HepG2 (cell line): ENCODE data around the gene PLXDC2. TPM values are rescaled to one million over a fixed set of nuclear protein-coding genes. Genes with fewer than 3 reads are reported as not detected.

Experiments used
- ATAC-seq: fragments of 200-7000 bp; cut with Tn5 transposase; 3 replicates; pipeline ENCODE4 v1.9.1; 2020; ENCODE audit warnings: mild to moderate bottlenecking, moderate library complexity
- BruUV-seq: library from RNA; stranded (reverse); fragments of 400-500 nt; replicated peaks from 2 replicates; lab custom pipeline; 2021; lab: Mats Ljungman, UMichigan
- CTCF ChIA-PET: fragments of 300-600 bp; formaldehyde crosslinking; extraction: SDS; loops from one replicate; lab custom pipeline; 2021; ENCODE audit warnings: low total read pairs, inconsistent platforms, low intra/inter-chr PET ratio; lab: Yijun Ruan, JAX
- POLR2A ChIA-PET: fragments of 350-600 bp; sonication (Branson Sonifier 250); formaldehyde crosslinking; loops from one replicate; lab custom pipeline; 2020; ENCODE audit warnings: antibody characterized with exemption, inconsistent platforms; lab: Yijun Ruan, JAX
- DNase-seq: peaks from one replicate; pipeline ENCODE4 v3.0.0-alpha.2; 2015; ENCODE audit warnings: low spot score
- FAIRE-seq: peaks from 3 replicates; lab custom pipeline; 2011; peaks lifted over from hg19 to GRCh38; lab: Jason Lieb, UNC
- H2AFZ ChIP-seq: one replicate; pipeline ENCODE4 v1.6.1; 2011; ENCODE audit warnings: low read length, inconsistent platforms
- H3K27ac ChIP-seq: fragments of 300-600 bp; 3 replicates; pipeline ENCODE4 v1.8.0; 2011; ENCODE audit warnings: mixed run types, mild to moderate bottlenecking, mixed read lengths, low read length, inconsistent platforms; ENCODE audit not compliant: insufficient read depth; ENCODE audit errors: extremely low read length
- H3K27me3 ChIP-seq, 2 experiments: fragments of 200-600 bp in 1 of 2; 2 replicates in 1 of 2; 3 replicates in 1 of 2; pipeline versions ENCODE4 v1.6.0 to v1.8.0; 2011; ENCODE audit warnings: low read length in 2 of 2, mild to moderate bottlenecking in 2 of 2, moderate library complexity in 2 of 2, inconsistent platforms in 1 of 2; ENCODE audit not compliant: insufficient read depth in 2 of 2, control insufficient read depth in 1 of 2
- H3K36me3 ChIP-seq, 2 experiments: fragments of 200-600 bp in 1 of 2; replicated peaks in 1 of 2; 2 replicates in 1 of 2; 3 replicates in 1 of 2; pipeline versions ENCODE4 v1.5.1 to v1.8.0; 2011; ENCODE audit warnings: low read length in 2 of 2, inconsistent platforms in 1 of 2; ENCODE audit not compliant: insufficient read depth in 2 of 2, control insufficient read depth in 1 of 2
- H3K4me1 ChIP-seq: 2 replicates; pipeline ENCODE4 v1.5.1; 2012; ENCODE audit warnings: low read length, inconsistent platforms; ENCODE audit not compliant: insufficient read depth
- H3K4me2 ChIP-seq: 2 replicates; pipeline ENCODE4 v1.6.0; 2011; ENCODE audit warnings: low read depth, low read length, inconsistent platforms
- H3K4me3 ChIP-seq, 3 experiments: fragments of 200-600 bp in 1 of 3; sonication (generic), shearing (Covaris generic) in 1 of 3; replicated peaks in 1 of 3; 2 replicates each; pipeline ENCODE4 v1.5.1; 2011 to 2016; ENCODE audit warnings: low read length in 3 of 3, inconsistent platforms in 2 of 3, low read depth in 2 of 3, mild to moderate bottlenecking in 2 of 3, control low read depth in 1 of 3, mixed read lengths in 1 of 3; ENCODE audit not compliant: insufficient read depth in 1 of 3
- H3K79me2 ChIP-seq: one replicate; pipeline ENCODE4 v1.6.1; 2011; ENCODE audit warnings: low read length, inconsistent platforms; ENCODE audit not compliant: insufficient read depth
- H3K9ac ChIP-seq: 2 replicates; pipeline ENCODE4 v1.6.0; 2011; ENCODE audit warnings: mild to moderate bottlenecking, low read depth, low read length, inconsistent platforms; ENCODE audit not compliant: insufficient read depth
- H3K9me3 ChIP-seq: 2 replicates; pipeline ENCODE4 v1.5.1; 2012; ENCODE audit warnings: mild to moderate bottlenecking, low read length
- H4K20me1 ChIP-seq: 2 replicates; pipeline ENCODE4 v1.6.0; 2011; ENCODE audit warnings: inconsistent platforms, mild to moderate bottlenecking, low read length, moderate library complexity; ENCODE audit not compliant: insufficient read depth
- FOXJ3 ChIP-seq: sonication (generic); formaldehyde crosslinking; IDR thresholded peaks from 2 replicates; pipeline ENCODE4 v1.4.0; 2020; ENCODE audit warnings: missing genetic modification reagents, mild to moderate bottlenecking, borderline replicate concordance
- JDP2 ChIP-seq: sonication (generic); formaldehyde crosslinking; IDR thresholded peaks from 2 replicates; pipeline ENCODE4 v1.8.1; 2022; ENCODE audit warnings: missing genetic modification reagents, borderline replicate concordance
- MAFK ChIP-seq, 2 experiments: IDR thresholded peaks in 1 of 2; conservative IDR thresholded peaks in 1 of 2; 2 replicates each; pipeline ENCODE4 v1.6.1; 2011; ENCODE audit warnings: improper control_type of control experiment in 2 of 2, low read length in 2 of 2
- SATB2 ChIP-seq: sonication (generic); formaldehyde crosslinking; IDR thresholded peaks from 2 replicates; pipeline ENCODE4 v1.5.0; 2020; ENCODE audit warnings: missing genetic modification reagents
- ZNF331 ChIP-seq: sonication (generic); formaldehyde crosslinking; IDR thresholded peaks from 2 replicates; pipeline ENCODE4 v1.4.0; 2020; ENCODE audit warnings: missing genetic modification reagents
- WGBS: methylation state at CpG from one replicate; pipeline ENCODE4 v1.1.6; 2017; ENCODE audit warnings: low lambda C conversion rate; 5-methylcytosine and 5-hydroxymethylcytosine counted together
- in situ Hi-C: cut with HindIII; loops from 2 replicates; pipeline ENCODE4 v1.10.0; 2017; ENCODE audit warnings: low pct_unique_long_range_greater_than_20kb; ENCODE audit not compliant: extremely low pct_ligation_motif_present
- intact Hi-C: fragments of 100-400 bp; cut with micrococcal nuclease; formaldehyde crosslinking; loops from one replicate; pipeline ENCODE4 v1.10.0; 2022; ENCODE audit not compliant: unreplicated experiment
- polyA plus RNA-seq, 8 experiments: library from polyadenylated mRNA; depleted of rRNA in 3 of 8; stranded (reverse) in 7 of 8; unstranded in 1 of 8; fragments of >200 nt; fragmentation: Illumina TruSeq in 4 of 8; extraction: Trizol in 4 of 8; gene quantifications; 2 replicates each; pipeline versions ENCODE4 v1.2.1 to v1.2.3, GENCODE V29; 2011 to 2016; ENCODE audit warnings: low read depth in 4 of 8, missing spikeins in 1 of 8, mixed read lengths in 1 of 8; ENCODE audit not compliant: insufficient read depth in 1 of 8
- total RNA-seq, 5 experiments: library from RNA; depleted of rRNA; stranded (reverse); fragments of >200 nt; fragmentation: Illumina TruSeq; extraction: Trizol; gene quantifications; 2 replicates each; pipeline ENCODE4 v1.2.3, GENCODE V29; 2016; ENCODE audit warnings: low read depth in 1 of 5
- TF ChIP-seq, protein P1 (sequence below): sonication (generic); formaldehyde crosslinking; IDR thresholded peaks from 2 replicates; pipeline ENCODE4 v1.5.0; 2020; ENCODE audit warnings: mild to moderate bottlenecking, missing genetic modification reagents, borderline replicate concordance
- TF ChIP-seq, protein P2 (sequence below): sonication (generic); formaldehyde crosslinking; conservative IDR thresholded peaks from 2 replicates; pipeline ENCODE4 v1.8.0; 2022; ENCODE audit warnings: missing genetic modification reagents

Gene PLXDC2
- total and polyA plus RNA-seq, 2 of the 13 experiments (the other 11 are each of a cell fraction or from before 2014, with no cell fraction given) = 2.1 to 2.4 TPM

DNA sequence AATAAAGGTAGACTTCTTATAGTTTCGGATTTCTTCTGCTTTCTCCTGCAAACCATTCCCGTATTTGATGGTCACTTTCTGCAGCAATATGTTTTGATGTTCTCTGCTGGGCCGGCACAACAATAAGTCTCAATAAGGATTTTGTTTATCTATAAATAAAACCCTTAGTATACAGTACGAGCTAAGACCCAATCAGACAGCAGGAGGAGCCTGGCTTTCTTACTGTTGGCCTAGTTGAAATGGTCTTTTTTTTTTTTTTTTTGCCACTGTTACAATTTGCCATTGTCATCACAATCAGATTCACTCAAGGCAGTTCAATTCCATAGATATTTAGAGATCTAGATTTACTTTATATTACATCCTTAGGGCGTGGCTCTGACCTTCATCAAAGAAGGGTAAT, 76.4 kb downstream of the PLXDC2 start:
- DNase-seq (no peak), FAIRE-seq (no peak), ATAC-seq (no peak)
- no peaks in the 10 kb centered on the region for H4K20me1 ChIP-seq
- in situ Hi-C loops = no loop called here
- no peak overlapping the region for H2AFZ ChIP-seq
- no TSS peak for BruUV-seq
- no peak overlapping the region for H3K4me2 ChIP-seq
- no peaks in the 10 kb centered on the region for H3K4me1 ChIP-seq
- ChIA-PET POLR2A (no interaction called here), CTCF (no interaction called here)
- H3K27ac ChIP-seq = no peak overlapping the region
- TF ChIP-seq MAFK (conservative IDR thresholded peaks at IDR 0.05 in 1 of 2, IDR thresholded peaks at IDR 0.05 in 1 of 2; ENCODE audit: low read length in 2 of 2) (peak; percentile 33 to 40; a peak in 2 of 4 replicates), SATB2 (CRISPR knock-in tag) (no peak), FOXJ3 (CRISPR knock-in tag) (no peak), JDP2 (CRISPR knock-in tag) (no peak), ZNF331 (CRISPR knock-in tag) (no peak)
- TF ChIP-seq, protein P1, sequence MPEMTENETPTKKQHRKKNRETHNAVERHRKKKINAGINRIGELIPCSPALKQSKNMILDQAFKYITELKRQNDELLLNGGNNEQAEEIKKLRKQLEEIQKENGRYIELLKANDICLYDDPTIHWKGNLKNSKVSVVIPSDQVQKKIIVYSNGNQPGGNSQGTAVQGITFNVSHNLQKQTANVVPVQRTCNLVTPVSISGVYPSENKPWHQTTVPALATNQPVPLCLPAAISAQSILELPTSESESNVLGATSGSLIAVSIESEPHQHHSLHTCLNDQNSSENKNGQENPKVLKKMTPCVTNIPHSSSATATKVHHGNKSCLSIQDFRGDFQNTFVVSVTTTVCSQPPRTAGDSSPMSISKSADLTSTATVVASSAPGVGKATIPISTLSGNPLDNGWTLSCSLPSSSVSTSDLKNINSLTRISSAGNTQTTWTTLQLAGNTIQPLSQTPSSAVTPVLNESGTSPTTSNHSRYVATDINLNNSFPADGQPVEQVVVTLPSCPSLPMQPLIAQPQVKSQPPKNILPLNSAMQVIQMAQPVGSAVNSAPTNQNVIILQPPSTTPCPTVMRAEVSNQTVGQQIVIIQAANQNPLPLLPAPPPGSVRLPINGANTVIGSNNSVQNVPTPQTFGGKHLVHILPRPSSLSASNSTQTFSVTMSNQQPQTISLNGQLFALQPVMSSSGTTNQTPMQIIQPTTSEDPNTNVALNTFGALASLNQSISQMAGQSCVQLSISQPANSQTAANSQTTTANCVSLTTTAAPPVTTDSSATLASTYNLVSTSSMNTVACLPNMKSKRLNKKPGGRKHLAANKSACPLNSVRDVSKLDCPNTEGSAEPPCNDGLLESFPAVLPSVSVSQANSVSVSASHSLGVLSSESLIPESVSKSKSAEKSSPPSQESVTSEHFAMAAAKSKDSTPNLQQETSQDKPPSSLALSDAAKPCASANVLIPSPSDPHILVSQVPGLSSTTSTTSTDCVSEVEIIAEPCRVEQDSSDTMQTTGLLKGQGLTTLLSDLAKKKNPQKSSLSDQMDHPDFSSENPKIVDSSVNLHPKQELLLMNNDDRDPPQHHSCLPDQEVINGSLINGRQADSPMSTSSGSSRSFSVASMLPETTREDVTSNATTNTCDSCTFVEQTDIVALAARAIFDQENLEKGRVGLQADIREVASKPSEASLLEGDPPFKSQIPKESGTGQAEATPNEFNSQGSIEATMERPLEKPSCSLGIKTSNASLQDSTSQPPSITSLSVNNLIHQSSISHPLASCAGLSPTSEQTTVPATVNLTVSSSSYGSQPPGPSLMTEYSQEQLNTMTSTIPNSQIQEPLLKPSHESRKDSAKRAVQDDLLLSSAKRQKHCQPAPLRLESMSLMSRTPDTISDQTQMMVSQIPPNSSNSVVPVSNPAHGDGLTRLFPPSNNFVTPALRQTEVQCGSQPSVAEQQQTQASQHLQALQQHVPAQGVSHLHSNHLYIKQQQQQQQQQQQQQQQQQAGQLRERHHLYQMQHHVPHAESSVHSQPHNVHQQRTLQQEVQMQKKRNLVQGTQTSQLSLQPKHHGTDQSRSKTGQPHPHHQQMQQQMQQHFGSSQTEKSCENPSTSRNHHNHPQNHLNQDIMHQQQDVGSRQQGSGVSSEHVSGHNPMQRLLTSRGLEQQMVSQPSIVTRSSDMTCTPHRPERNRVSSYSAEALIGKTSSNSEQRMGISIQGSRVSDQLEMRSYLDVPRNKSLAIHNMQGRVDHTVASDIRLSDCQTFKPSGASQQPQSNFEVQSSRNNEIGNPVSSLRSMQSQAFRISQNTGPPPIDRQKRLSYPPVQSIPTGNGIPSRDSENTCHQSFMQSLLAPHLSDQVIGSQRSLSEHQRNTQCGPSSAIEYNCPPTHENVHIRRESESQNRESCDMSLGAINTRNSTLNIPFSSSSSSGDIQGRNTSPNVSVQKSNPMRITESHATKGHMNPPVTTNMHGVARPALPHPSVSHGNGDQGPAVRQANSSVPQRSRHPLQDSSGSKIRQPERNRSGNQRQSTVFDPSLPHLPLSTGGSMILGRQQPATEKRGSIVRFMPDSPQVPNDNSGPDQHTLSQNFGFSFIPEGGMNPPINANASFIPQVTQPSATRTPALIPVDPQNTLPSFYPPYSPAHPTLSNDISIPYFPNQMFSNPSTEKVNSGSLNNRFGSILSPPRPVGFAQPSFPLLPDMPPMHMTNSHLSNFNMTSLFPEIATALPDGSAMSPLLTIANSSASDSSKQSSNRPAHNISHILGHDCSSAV (CRISPR knock-in tag) = no peak
- TF ChIP-seq, protein P2, sequence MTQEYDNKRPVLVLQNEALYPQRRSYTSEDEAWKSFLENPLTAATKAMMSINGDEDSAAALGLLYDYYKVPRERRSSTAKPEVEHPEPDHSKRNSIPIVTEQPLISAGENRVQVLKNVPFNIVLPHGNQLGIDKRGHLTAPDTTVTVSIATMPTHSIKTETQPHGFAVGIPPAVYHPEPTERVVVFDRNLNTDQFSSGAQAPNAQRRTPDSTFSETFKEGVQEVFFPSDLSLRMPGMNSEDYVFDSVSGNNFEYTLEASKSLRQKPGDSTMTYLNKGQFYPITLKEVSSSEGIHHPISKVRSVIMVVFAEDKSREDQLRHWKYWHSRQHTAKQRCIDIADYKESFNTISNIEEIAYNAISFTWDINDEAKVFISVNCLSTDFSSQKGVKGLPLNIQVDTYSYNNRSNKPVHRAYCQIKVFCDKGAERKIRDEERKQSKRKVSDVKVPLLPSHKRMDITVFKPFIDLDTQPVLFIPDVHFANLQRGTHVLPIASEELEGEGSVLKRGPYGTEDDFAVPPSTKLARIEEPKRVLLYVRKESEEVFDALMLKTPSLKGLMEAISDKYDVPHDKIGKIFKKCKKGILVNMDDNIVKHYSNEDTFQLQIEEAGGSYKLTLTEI (CRISPR knock-in tag) = no peak
- H3K36me3 ChIP-seq = no peaks in the 10 kb centered on the region
- H3K27me3 ChIP-seq = no peaks in the 10 kb centered on the region
- no peak overlapping the region for H3K4me3 ChIP-seq
- no peaks in the 10 kb centered on the region for H3K9me3 ChIP-seq
- intact Hi-C loops = no loop called here
- 48% methylated on average over 5 of the region's 5 CpGs for WGBS
- no peaks in the 10 kb centered on the region for H3K79me2 ChIP-seq
- no peak overlapping the region for H3K9ac ChIP-seq
